HPDE6-E6E7 (cell line): ENCODE measurements around the gene JCHAIN.
"Not testable (repeated sequence)": the region's sequence is repeated elsewhere in the genome, so short reads cannot be mapped to it uniquely, and the experiment has no call there.

Experiments
- DNase-seq: peaks from one replicate; pipeline ENCODE4 v3.0.0; 2011; ENCODE audit warnings: missing footprints; ENCODE audit errors: extremely low spot score

The JCHAIN gene

GRCh38 chr4:70666369-70666768 lies at the start of gene JCHAIN:
Gene JCHAIN (minus strand): TSS chr4:70666508. CDS start chr4:70666490, 18 bp downstream.
- no peak for DNase-seq

GRCh38 chr4:70715097-70715496 lies 48.8 kb upstream of the JCHAIN start:
- DNase-seq = no peak

DNA sequence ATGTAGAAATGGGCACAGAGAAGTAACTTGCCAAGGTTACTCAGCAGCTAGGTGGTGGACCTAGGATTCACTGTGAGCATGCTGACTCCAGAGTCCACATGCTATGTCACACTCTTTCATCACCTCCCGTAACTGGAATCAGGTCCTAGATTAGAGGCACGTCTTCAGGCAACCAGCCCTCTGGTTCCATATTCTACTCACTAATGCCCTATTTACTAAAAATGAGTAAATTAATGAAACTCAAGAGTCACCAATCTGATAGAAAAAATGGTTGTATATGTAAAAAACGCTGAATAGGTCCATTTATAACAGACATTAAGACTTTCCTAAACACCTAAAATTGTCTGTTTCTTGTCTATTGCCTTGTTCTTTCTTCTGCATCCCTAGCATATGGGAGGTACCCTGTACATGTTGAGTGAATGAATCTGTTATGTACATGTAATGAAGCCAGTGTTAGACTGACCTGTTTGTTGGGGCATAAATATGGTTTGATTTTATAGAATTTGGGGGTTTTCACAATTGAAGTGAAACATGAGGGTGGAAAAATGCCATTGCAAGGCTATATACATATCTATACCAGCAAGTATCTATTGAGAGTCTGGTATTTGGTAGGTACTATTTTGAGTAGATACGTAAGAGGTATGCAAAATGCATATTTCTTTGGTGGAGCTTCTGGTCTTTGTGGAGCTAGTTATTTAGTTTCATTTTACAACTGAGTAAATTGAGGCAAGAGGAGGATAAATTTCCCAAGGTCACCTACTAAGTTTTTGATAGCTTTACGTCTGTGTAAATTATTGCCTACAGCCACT lies 48.0 kb upstream of the JCHAIN start:
- no peak for DNase-seq

GRCh38 chr4:70713453-70714078 lies 47.3 kb upstream of the JCHAIN start:
- no peak for DNase-seq

DNA sequence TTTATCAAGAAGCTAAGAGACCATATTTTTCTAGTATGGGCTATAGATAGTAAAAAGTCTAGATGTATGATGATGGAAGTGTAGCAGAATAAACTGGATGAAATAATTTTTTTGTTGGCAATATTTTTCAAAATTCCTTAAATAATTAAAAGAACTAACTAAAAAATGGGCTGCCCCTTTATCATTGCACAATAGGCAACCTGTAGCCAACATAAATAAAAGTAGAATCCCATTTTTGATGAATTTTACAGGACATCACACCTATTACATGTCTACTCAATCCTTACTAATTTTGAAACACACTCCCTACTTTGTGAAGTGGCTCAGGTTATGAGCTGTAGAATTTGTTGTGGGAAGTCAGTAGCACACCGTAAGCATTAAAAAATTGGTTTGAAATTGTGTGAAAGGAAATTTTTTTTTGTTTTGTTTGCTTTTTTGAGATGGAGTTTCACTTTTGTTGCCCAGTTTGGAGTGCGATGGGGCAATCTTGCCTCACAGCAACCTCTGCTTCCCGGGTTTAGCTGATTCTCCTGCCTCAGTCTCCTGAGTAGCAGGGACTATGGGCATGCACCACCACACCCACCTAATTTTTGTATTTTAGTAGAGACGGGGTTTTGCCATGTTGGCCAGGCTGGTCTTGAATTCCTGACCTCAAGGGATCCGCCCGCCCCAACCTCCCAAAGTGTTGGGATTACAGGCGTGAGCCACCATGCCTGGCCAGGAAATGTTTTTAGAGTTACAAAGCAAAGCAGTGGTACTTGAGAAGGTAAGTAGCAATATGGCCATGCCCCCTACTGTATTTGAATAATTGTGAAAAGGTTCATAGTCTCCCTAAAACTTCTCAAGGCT lies 46.5 kb upstream of the JCHAIN start:
- DNase-seq = no peak

DNA sequence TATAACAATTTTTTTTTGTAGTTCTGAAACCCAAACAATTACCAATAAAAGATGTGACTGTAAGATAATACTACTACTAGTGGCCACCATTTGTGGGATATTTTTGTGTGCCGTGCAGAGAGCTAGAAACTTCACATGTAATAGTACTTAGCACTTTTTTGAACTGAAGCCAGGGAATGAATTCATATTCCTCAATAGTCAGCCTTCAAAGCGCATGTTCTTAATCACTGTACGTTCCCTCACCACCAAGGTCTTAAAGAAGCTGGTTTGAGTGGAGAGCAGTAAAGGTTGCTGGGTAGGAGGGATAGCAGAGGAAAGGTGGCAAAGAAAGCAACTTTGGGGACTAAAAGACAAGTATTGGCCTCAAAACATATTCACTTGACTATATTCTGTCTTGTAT lies 45.8 kb upstream of the JCHAIN start:
- DNase-seq = no peak

GRCh38 chr4:70711599-70711998 lies 45.3 kb upstream of the JCHAIN start:
- DNase-seq = no peak

GRCh38 chr4:70709611-70710205 lies 43.4 kb upstream of the JCHAIN start:
- no peak for DNase-seq

DNA sequence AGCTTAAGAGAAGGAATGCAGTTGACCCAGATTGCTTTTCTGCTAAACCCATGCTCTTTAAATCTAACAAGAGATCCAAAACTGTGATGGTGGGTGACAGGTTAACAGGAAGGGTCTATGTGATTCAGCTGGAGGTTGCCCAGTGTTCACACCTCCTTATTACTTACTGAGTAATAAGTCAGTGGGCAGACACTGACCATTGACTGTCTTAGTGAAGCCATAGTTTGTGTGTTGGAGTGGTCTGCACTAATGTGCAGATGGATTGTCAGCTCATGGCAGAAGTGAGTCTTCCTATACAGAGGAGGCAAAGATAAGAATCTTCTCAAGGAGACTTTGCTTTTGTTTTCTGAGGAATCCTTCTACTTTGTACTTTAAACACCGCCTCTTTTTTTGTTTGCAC lies 40.2 kb upstream of the JCHAIN start:
- DNase-seq = no peak

DNA sequence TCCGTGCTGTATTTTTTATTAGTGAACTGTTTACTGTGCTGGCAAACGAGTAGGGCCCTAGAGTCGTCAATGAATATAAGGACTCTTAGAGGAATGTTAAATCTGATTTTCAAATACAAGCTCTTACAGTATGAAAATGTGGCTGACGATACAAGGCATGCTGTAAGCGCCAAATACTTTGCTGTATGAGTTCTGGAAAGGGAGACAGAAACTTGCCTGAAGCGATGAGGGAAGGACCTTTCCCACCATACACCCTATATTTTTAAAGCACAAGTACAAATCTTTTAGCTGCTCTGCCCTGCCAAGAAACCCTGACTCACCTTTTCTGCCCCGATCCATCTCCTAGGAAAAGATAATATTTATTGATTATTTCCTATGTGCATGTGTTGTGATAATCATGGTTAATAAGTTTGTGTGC lies 39.7 kb upstream of the JCHAIN start:
- DNase-seq = no peak

DNA sequence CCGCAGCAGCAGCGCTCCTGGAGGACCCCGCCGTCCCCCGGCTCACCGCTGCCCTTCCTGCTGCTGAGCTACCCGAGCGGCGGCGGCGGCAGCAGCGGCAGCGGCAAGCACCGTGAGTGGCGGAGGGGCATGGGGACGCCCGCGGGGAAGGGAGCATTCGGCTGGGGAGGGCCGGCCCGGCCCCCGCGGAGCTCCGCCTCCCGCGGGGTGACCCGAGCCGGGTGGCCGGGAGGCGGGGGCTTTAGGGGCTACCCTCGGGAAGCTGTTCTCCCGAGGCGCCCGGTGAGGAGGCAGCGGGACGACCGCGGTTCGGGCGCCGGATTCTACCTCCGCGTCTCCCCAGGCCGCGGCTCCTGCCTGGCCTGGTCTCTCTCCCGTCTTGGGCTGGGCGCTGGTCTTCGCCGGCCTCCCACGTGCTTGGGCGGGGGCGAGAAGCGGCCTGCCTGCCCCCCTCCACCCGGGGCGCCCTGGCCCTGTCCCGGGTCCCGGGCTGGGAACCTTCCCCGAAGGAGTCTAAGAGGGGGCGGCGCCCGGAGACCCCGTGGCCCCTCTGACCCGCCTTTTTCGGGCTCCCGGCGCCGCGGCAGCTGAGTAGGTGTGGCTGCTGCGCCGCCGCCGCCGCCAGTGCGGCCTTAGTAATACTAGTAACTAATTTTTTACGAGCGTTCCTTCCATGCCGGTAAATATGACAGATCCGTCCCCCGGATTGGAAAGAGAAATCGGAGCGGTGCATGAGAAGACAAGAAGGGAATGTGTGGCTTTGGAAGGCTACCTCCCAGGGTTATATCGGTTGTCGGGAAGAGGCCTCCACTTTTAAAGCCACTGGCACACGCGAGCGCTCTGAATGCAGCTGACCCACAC lies 39.1 kb upstream of the JCHAIN start:
- DNase-seq = peak; percentile 48

- DNase-seq = no peak
Observed at GRCh38 chr4:70704931-70705182, 38.5 kb upstream of the JCHAIN start.

- DNase-seq = no peak
Observed at GRCh38 chr4:70704215-70704930, 38.1 kb upstream of the JCHAIN start.

GRCh38 chr4:70703619-70704214 lies 37.4 kb upstream of the JCHAIN start:
- DNase-seq = no peak

DNA sequence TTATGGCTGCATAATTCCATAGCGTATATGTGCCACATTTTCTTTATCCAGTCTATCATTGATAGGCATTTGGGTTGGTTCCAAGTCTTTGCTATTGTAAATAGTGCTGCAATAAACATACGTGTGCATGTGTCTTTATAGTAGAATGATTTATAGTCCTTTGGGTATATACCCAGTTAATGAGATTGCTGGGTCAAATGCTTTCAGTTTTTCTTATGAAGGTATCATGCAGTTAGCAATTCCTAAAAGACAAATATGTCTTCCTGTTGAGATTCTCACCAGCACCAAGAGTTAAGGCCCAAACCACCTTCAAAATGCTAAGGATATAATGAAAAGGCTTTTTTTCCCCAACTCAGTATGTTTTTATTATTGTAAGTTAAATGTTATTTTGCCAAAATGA lies 36.3 kb upstream of the JCHAIN start:
- DNase-seq = not testable (repeated sequence)

DNA sequence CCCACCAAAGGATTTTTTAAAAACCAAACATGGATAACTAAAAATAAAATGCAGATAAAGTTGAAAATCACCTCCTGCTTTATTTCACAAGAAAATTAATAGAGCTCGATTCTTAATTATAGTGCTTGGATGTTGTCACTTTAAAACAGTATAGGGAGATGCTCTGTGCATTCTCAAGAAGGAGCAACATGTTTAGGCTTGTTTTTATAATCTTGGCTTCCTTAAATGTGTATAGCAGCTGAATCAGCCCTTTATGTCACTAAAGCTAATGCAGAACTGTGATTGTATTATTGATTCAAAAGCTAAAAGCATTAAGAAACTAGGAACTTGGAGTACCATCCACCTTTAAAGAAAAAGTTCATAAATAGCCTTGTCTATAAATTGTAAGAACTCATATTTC lies 35.0 kb upstream of the JCHAIN start:
- no peak for DNase-seq

DNA sequence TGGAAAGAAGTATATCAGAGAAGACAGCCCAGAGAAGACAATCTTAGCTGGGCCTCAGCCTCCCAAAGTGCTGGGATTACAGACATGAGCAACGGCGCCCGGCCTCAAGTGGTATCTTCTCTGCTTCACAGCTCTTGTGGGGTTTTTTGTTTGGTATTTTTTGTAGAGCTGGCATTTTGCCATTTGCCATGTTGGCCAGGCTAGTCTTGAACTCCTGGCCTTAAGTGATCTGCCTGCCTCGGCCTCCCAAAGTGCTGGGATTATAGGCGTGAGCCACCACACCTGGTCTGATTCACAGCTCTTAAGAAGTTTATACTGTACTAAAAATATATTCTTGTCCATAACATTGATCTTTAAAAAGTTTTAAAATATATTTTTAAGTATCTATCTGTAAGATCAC lies 34.4 kb upstream of the JCHAIN start:
- DNase-seq = no peak

DNA sequence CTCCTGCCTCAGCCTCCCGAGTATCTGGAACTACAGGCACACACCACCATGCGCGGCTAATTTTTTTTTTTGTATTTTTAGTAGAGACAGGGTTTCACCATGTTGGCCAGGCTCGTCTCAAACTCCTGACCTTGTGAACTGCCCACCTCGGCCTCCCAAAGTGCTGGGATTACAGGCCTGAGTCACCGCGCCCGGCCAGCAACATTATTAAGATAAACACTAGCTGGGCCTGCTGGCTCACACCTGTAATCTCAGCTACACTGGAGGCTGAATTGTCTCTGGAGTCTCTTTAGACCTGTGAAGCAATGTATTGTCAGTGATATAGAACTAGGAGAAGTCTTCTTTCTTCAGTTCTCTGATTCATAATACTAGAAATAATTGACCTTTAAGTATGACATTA lies 32.1 kb upstream of the JCHAIN start:
- not testable (repeated sequence) for DNase-seq

- DNase-seq = not testable (repeated sequence)
Observed at GRCh38 chr4:70694633-70695032, 28.3 kb upstream of the JCHAIN start.

GRCh38 chr4:70691661-70692060 lies 25.4 kb upstream of the JCHAIN start:
- DNase-seq = no peak
